Stimulated activated CD8-positive, alpha-beta memory T cell treated with anti-CD3 and anti-CD28 coated beads, Interleukin-15, amount 100 ng/mL, for 48 hours (primary cell): Measurements from ENCODE around the gene IFNLR1.

Experiments used
- DNase-seq, 2 donors: peaks; one replicate each; pipeline ENCODE4 v3.0.0-alpha.2; 2020; ENCODE audit warnings: low read depth in 2 of 2

The IFNLR1 gene

GRCh38 chr1:24121406-24121805 is 65.7 kb downstream of the IFNLR1 start:
- DNase-seq = no peak

- DNase-seq = no peak
Observed at GRCh38 chr1:24120965-24121364, 66.1 kb downstream of the IFNLR1 start.

GRCh38 chr1:24119859-24120756 is 67.0 kb downstream of the IFNLR1 start:
- no peak for DNase-seq

- DNase-seq = no peak
Observed at GRCh38 chr1:24119489-24119858, 67.6 kb downstream of the IFNLR1 start.

GRCh38 chr1:24118410-24119242 is 68.5 kb downstream of the IFNLR1 start:
- DNase-seq = no peak

- no peak for DNase-seq
Observed at GRCh38 chr1:24117722-24118409, 69.2 kb downstream of the IFNLR1 start.

- DNase-seq = no peak
Observed at GRCh38 chr1:24117132-24117531, 70.0 kb downstream of the IFNLR1 start.

GRCh38 chr1:24114753-24115152 is 72.3 kb downstream of the IFNLR1 start:
- DNase-seq = no peak

GRCh38 chr1:24113641-24114033 is 73.5 kb downstream of the IFNLR1 start:
- no peak for DNase-seq

GRCh38 chr1:24111996-24112779 is 74.9 kb downstream of the IFNLR1 start, which contains the start of gene MYOM3:
TSS of gene MYOM3 (minus strand) at chr1:24112135. CDS start at chr1:24108636, 3,499 bp downstream.
- peak; percentile 32 to 54 for DNase-seq

GRCh38 chr1:24111262-24111995 is 75.7 kb downstream of the IFNLR1 start:
- no peak for DNase-seq

- no peak for DNase-seq
Observed at GRCh38 chr1:24110642-24111261, 76.3 kb downstream of the IFNLR1 start.

GRCh38 chr1:24109686-24110475 is 77.2 kb downstream of the IFNLR1 start:
- DNase-seq = no peak

GRCh38 chr1:24109166-24109483 is 78.0 kb downstream of the IFNLR1 start:
- DNase-seq = no peak

GRCh38 chr1:24108334-24109165 is 78.5 kb downstream of the IFNLR1 start:
- DNase-seq = peak in 1 of 2 donors; percentile 10

- no peak for DNase-seq
Observed at GRCh38 chr1:24107462-24108138, 79.5 kb downstream of the IFNLR1 start.

- DNase-seq = no peak
Observed at GRCh38 chr1:24105368-24106160, 81.5 kb downstream of the IFNLR1 start.
